A673 (cell line): ENCODE results near the gene SBK2.

Experiments
- CTCF ChIP-seq: fragments of 300-800, 200-600 bp; sonication (generic); conservative IDR thresholded peaks from 2 replicates; pipeline ENCODE4 v1.5.1; 2017; ENCODE audit warnings: low read depth, mild to moderate bottlenecking, antibody characterized with exemption, low read length, moderate library complexity, mixed read lengths
- EZH2 ChIP-seq: fragments of 200-600 bp; sonication (generic); IDR thresholded peaks from 2 replicates; pipeline ENCODE4 v1.6.1; 2017; ENCODE audit warnings: borderline replicate concordance, low read depth, mild to moderate bottlenecking, mixed read lengths, antibody characterized with exemption, low read length; ENCODE audit not compliant: poor library complexity, severe bottlenecking

- TF ChIP-seq CTCF (no peak), EZH2 (no peak)
Measured at GRCh38 chr19:55484593-55485438, 52.1 kb downstream of the SBK2 start, which contains the start of gene NAT14.
